GM19463 (cell line): ENCODE results near the gene CALCOCO2.
"Not testable (repeated sequence)": the region's sequence is repeated elsewhere in the genome, so short reads cannot be mapped to it uniquely, and the experiment has no call there.

Experiments
- ATAC-seq: cut with Tn5 transposase; IDR thresholded peaks from one replicate; pipeline ENCODE4 v1.9.1; 2021; ENCODE audit warnings: mild to moderate bottlenecking, moderate library complexity; ENCODE audit not compliant: unreplicated experiment

CALCOCO2 gene

GRCh38 chr17:48872409-48872808 is 41.6 kb downstream of the CALCOCO2 start:
- not testable (repeated sequence) for ATAC-seq

- ATAC-seq: no peak
These were observed 42.4 kb downstream of the CALCOCO2 start for GRCh38 chr17:48873209-48873608.

- ATAC-seq: no peak
These were observed 43.0 kb downstream of the CALCOCO2 start for GRCh38 chr17:48873696-48874443.

- ATAC-seq: no peak
These were observed 48.4 kb downstream of the CALCOCO2 start for GRCh38 chr17:48878920-48879898.

GRCh38 chr17:48882272-48882671 is 51.4 kb downstream of the CALCOCO2 start:
- no peak for ATAC-seq

- no peak for ATAC-seq
These were observed 52.3 kb downstream of the CALCOCO2 start for GRCh38 chr17:48883171-48883570.

- no peak for ATAC-seq
These were observed 59.3 kb downstream of the CALCOCO2 start for GRCh38 chr17:48890086-48890485.

- no peak for ATAC-seq
These were observed 62.3 kb downstream of the CALCOCO2 start for GRCh38 chr17:48892940-48893645.

- ATAC-seq: no peak
These were observed 63.0 kb downstream of the CALCOCO2 start for GRCh38 chr17:48893646-48894508.

- ATAC-seq: no peak
These were observed 64.1 kb downstream of the CALCOCO2 start for GRCh38 chr17:48894886-48895285.

- no peak for ATAC-seq
These were observed 70.4 kb downstream of the CALCOCO2 start for GRCh38 chr17:48901241-48901640.

GRCh38 chr17:48903401-48903800 is 72.6 kb downstream of the CALCOCO2 start:
- no peak for ATAC-seq

- ATAC-seq: no peak
These were observed 73.6 kb downstream of the CALCOCO2 start for GRCh38 chr17:48904428-48904827.

- no peak for ATAC-seq
These were observed 75.2 kb downstream of the CALCOCO2 start for GRCh38 chr17:48905987-48906515.

GRCh38 chr17:48907713-48908046 is 76.8 kb downstream of the CALCOCO2 start:
- no peak for ATAC-seq

GRCh38 chr17:48908047-48908843 is 77.4 kb downstream of the CALCOCO2 start, which contains the start of gene UBE2Z:
TSS of gene UBE2Z (plus strand) at chr17:48908407. CDS start at chr17:48908504, 97 bp downstream.
- ATAC-seq: peak; percentile 84

- ATAC-seq: peak; percentile 39
These were observed 78.1 kb downstream of the CALCOCO2 start for GRCh38 chr17:48908853-48909394.

GRCh38 chr17:48909783-48910182 is 78.9 kb downstream of the CALCOCO2 start:
- no peak for ATAC-seq

GRCh38 chr17:48910370-48910769 is 79.5 kb downstream of the CALCOCO2 start:
- no peak for ATAC-seq
